WTC11 (cell line): ENCODE results near the gene DDC. TPM values are rescaled to one million over a fixed set of nuclear protein-coding genes. Genes with fewer than 3 reads are reported as not detected.

Experiments used
- ATAC-seq: fragments of 200-7000 bp; cut with Tn5 transposase; 2 replicates; pipeline ENCODE4 v1.10.0; 2021; ENCODE audit warnings: mild to moderate bottlenecking, moderate library complexity
- CTCF ChIA-PET: fragments of 300-600 bp; sonication (Branson Sonifier 250); formaldehyde crosslinking; loops from one replicate; lab custom pipeline; 2021; ENCODE audit warnings: antibody characterized with exemption; lab: Charles Lee
- POLR2A ChIA-PET: fragments of 350-600 bp; sonication (Branson Sonifier 250); formaldehyde crosslinking; loops from one replicate; lab custom pipeline; 2021; ENCODE audit warnings: antibody characterized with exemption; lab: Charles Lee
- DNase-seq: peaks from one replicate; pipeline ENCODE4 v3.0.0; 2021; ENCODE audit warnings: low spot score
- H3K27ac Mint-ChIP-seq: 2 replicates; pipeline ENCODE4 v1.8.0; 2021; ENCODE audit warnings: mixed read lengths
- H3K27me3 Mint-ChIP-seq: 2 replicates; pipeline ENCODE4 v1.8.0; 2021; ENCODE audit warnings: low read depth, mild to moderate bottlenecking, moderate library complexity, mixed read lengths
- H3K36me3 Mint-ChIP-seq: 2 replicates; pipeline ENCODE4 v1.8.0; 2021; ENCODE audit warnings: mixed read lengths
- H3K4me1 Mint-ChIP-seq: 2 replicates; pipeline ENCODE4 v1.8.0; 2022; ENCODE audit warnings: mixed read lengths
- H3K4me3 Mint-ChIP-seq: 2 replicates; pipeline ENCODE4 v1.8.0; 2021; ENCODE audit warnings: mild to moderate bottlenecking, moderate library complexity, mixed read lengths
- H3K9me3 Mint-ChIP-seq: 2 replicates; pipeline ENCODE4 v1.8.0; 2021; ENCODE audit warnings: mixed read lengths
- ARID4B ChIP-seq: sonication (generic); formaldehyde crosslinking; IDR thresholded peaks from 2 replicates; pipeline ENCODE4 v1.8.0; 2023; ENCODE audit warnings: missing genetic modification reagents, mild to moderate bottlenecking, borderline replicate concordance
- ATF2 ChIP-seq: sonication (generic); formaldehyde crosslinking; IDR thresholded peaks from 2 replicates; pipeline ENCODE4 v1.8.1; 2022; ENCODE audit warnings: low read depth, missing genetic modification reagents, borderline replicate concordance
- ELF4 ChIP-seq: sonication (generic); formaldehyde crosslinking; IDR thresholded peaks from 2 replicates; pipeline ENCODE4 v1.8.1; 2022; ENCODE audit warnings: low read depth, mild to moderate bottlenecking, moderate library complexity, missing genetic modification reagents
- GABPB1 ChIP-seq: sonication (generic); formaldehyde crosslinking; IDR thresholded peaks from 2 replicates; pipeline ENCODE4 v1.8.1; 2023; ENCODE audit warnings: mild to moderate bottlenecking, missing genetic modification reagents
- GRHL2 ChIP-seq: fragments of 250-450 bp; sonication (Bioruptor Pico); IDR thresholded peaks from 2 replicates; pipeline ENCODE4 v1.8.0; 2022; ENCODE audit warnings: mild to moderate bottlenecking, moderate library complexity; ENCODE audit not compliant: insufficient replicate concordance, severe bottlenecking
- NFE2L1 ChIP-seq: sonication (generic); formaldehyde crosslinking; IDR thresholded peaks from 2 replicates; pipeline ENCODE4 v1.8.1; 2023; ENCODE audit warnings: missing genetic modification reagents
- RORB ChIP-seq: fragments of 250-450 bp; sonication (Bioruptor Pico); IDR thresholded peaks from 2 replicates; pipeline ENCODE4 v1.9.0; 2021; ENCODE audit warnings: mild to moderate bottlenecking
- SOX15 ChIP-seq: fragments of 250-450 bp; sonication (Bioruptor Pico); IDR thresholded peaks from 2 replicates; pipeline ENCODE4 v1.9.0; 2021; ENCODE audit warnings: mild to moderate bottlenecking
- TEAD4 ChIP-seq: sonication (generic); formaldehyde crosslinking; IDR thresholded peaks from 2 replicates; pipeline ENCODE4 v1.8.0; 2022; ENCODE audit warnings: mild to moderate bottlenecking, missing genetic modification reagents
- USF1 ChIP-seq: sonication (generic); formaldehyde crosslinking; IDR thresholded peaks from 2 replicates; pipeline ENCODE4 v1.8.0; 2022; ENCODE audit warnings: mild to moderate bottlenecking, missing genetic modification reagents
- ZBTB43 ChIP-seq: sonication (generic); formaldehyde crosslinking; IDR thresholded peaks from 2 replicates; pipeline ENCODE4 v1.8.1; 2023; ENCODE audit warnings: mild to moderate bottlenecking, missing genetic modification reagents
- ZNF219 ChIP-seq: sonication (generic); formaldehyde crosslinking; IDR thresholded peaks from 2 replicates; pipeline ENCODE4 v1.8.0; 2023; ENCODE audit warnings: missing genetic modification reagents, mild to moderate bottlenecking, borderline replicate concordance
- ZNF263 ChIP-seq: sonication (generic); formaldehyde crosslinking; IDR thresholded peaks from 2 replicates; pipeline ENCODE4 v1.8.1; 2022; ENCODE audit warnings: low read depth, mild to moderate bottlenecking, moderate library complexity, missing genetic modification reagents
- ZNF396 ChIP-seq: fragments of 250-450 bp; sonication (Bioruptor Pico); IDR thresholded peaks from 2 replicates; pipeline ENCODE4 v1.8.0; 2021; ENCODE audit warnings: mild to moderate bottlenecking, moderate library complexity, borderline replicate concordance
- ZNF416 ChIP-seq: fragments of 250-450 bp; sonication (Bioruptor Pico); IDR thresholded peaks from 2 replicates; pipeline ENCODE4 v1.9.0; 2021; ENCODE audit warnings: mild to moderate bottlenecking, inconsistent platforms
- total RNA-seq: library from RNA; stranded (reverse); gene quantifications from 3 replicates; pipeline ENCODE4 v1.2.3, GENCODE V29; 2021
- TF ChIP-seq, protein P1 (sequence below): sonication (generic); formaldehyde crosslinking; IDR thresholded peaks from 2 replicates; pipeline ENCODE4 v1.8.0; 2022; ENCODE audit warnings: mild to moderate bottlenecking, missing genetic modification reagents
- TF ChIP-seq, protein P2 (sequence below): sonication (generic); formaldehyde crosslinking; IDR thresholded peaks from 2 replicates; pipeline ENCODE4 v1.8.1; 2022; ENCODE audit warnings: missing genetic modification reagents, borderline replicate concordance

Gene DDC
- total RNA-seq, 1 experiment from 2014 or later: not detected

GRCh38 chr7:50505553-50506210 lies 59.5 kb downstream of the DDC start:
- Mint-ChIP-seq H3K4me3 (no peak overlapping the region), H3K4me1 (no peaks in the 10 kb centered on the region; the same call in 1 of the 2 replicates), H3K27me3 (no peaks in the 10 kb centered on the region; the same call in 1 of the 2 replicates), H3K27ac (no peak overlapping the region), H3K9me3 (peaks cover 5% of the 10 kb centered on the region), H3K36me3 (no peaks in the 10 kb centered on the region)
- ATAC-seq: no peak
- ChIA-PET CTCF (no interaction called here), POLR2A (no interaction called here)
- TF ChIP-seq GRHL2: no peak
- TF ChIP-seq RORB (CRISPR knock-in tag): no peak
- no peak for DNase-seq

- ChIA-PET POLR2A (no interaction called here), CTCF (no interaction called here)
Observed at GRCh38 chr7:50504646-50505546, 60.3 kb downstream of the DDC start.

DNA sequence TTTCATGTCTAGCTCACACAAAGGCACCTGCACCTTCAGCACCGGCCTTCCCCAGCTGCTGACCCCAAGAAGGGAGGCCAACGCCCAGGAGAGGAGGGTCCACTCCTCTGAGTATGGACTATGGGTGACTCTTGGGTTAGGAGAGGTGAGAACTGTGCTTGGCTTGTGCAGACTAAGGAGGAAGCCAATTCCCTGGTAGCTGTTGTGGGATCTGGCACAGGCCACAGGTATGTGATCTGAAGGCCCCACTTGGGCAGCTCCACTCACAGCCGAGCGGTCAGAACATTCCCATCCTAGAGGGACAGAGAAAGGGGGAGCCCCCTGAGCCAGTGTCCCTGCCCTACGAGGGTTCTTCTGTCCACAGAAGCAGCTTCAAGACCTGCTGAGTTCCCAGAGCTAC lies 62.3 kb downstream of the DDC start:
- CTCF ChIA-PET: interaction anchor here (1.2 kb wide), 1 partner anchor 85 kb away, joined by 3 read pairs; no protein-coding TSS in a partner anchor
- TF ChIP-seq ARID4B (CRISPR knock-in tag) (no peak), ELF4 (CRISPR knock-in tag) (no peak), RORB (CRISPR knock-in tag) (no peak), ZNF396 (no peak), SOX15 (CRISPR knock-in tag) (no peak), GRHL2 (no peak)
- TF ChIP-seq, protein P1, sequence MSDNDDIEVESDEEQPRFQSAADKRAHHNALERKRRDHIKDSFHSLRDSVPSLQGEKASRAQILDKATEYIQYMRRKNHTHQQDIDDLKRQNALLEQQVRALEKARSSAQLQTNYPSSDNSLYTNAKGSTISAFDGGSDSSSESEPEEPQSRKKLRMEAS: no peak

More at GRCh38 chr7:50504646-50505546, 60.3 kb downstream of the DDC start:
- no peaks in the 10 kb centered on the region; the same call in 1 of the 2 replicates for H3K27me3 Mint-ChIP-seq
- no peak overlapping the region for H3K27ac Mint-ChIP-seq
- DNase-seq (no peak), ATAC-seq (no peak)
- no peak overlapping the region for H3K4me3 Mint-ChIP-seq
- H3K9me3 Mint-ChIP-seq: peaks cover 5% of the 10 kb centered on the region
- H3K36me3 Mint-ChIP-seq: no peaks in the 10 kb centered on the region
- TF ChIP-seq NFE2L1 (CRISPR knock-in tag) (no peak), ZNF263 (CRISPR knock-in tag) (no peak), ZNF219 (CRISPR knock-in tag) (no peak), ZBTB43 (no peak), ZNF416 (CRISPR knock-in tag) (no peak), ATF2 (no peak), GABPB1 (CRISPR knock-in tag) (no peak), TEAD4 (CRISPR knock-in tag) (no peak), USF1 (CRISPR knock-in tag) (no peak)
- TF ChIP-seq, protein P1: no peak
- TF ChIP-seq, protein P2, sequence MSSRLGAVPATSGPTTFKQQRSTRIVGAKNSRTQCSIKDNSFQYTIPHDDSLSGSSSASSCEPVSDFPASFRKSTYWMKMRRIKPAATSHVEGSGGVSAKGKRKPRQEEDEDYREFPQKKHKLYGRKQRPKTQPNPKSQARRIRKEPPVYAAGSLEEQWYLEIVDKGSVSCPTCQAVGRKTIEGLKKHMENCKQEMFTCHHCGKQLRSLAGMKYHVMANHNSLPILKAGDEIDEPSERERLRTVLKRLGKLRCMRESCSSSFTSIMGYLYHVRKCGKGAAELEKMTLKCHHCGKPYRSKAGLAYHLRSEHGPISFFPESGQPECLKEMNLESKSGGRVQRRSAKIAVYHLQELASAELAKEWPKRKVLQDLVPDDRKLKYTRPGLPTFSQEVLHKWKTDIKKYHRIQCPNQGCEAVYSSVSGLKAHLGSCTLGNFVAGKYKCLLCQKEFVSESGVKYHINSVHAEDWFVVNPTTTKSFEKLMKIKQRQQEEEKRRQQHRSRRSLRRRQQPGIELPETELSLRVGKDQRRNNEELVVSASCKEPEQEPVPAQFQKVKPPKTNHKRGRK: no peak
- H3K4me1 Mint-ChIP-seq: no peaks in the 10 kb centered on the region; the same call in 1 of the 2 replicates

More for the DNA sequence above, 62.3 kb downstream of the DDC start:
- no peaks in the 10 kb centered on the region; the same call in 1 of the 2 replicates for H3K4me1 Mint-ChIP-seq
- POLR2A ChIA-PET: no interaction called here
- H3K27me3 Mint-ChIP-seq: no peaks in the 10 kb centered on the region; the same call in 1 of the 2 replicates
- no peak overlapping the region for H3K4me3 Mint-ChIP-seq
- ATAC-seq: no peak
- H3K27ac Mint-ChIP-seq: no peak overlapping the region
- no peaks in the 10 kb centered on the region for H3K36me3 Mint-ChIP-seq
- H3K9me3 Mint-ChIP-seq: peaks cover 5% of the 10 kb centered on the region
- DNase-seq: no peak
